IPS-NIHi7 (cell line): ENCODE measurements around the gene G6PC1.
"Not testable (repeated sequence)": the region's sequence is repeated elsewhere in the genome, so short reads cannot be mapped to it uniquely, and the experiment has no call there.

Experiments
- DNase-seq: peaks from one replicate; pipeline ENCODE4 v3.0.0; 2012; ENCODE audit warnings: mixed read lengths; ENCODE audit errors: extremely low spot score

The G6PC1 gene

GRCh38 chr17:42900460-42901331, at the start of gene G6PC1:
G6PC1 (plus strand) TSS chr17:42900799; CDS start chr17:42900877, 78 bp downstream.
- DNase-seq, result no peak

GRCh38 chr17:42850954-42851353, 49.6 kb upstream of the G6PC1 start, which contains the start of gene AOC3:
AOC3 (plus strand) TSS chr17:42851199; CDS start chr17:42851344, 145 bp downstream.
- DNase-seq, result no peak

- not testable (repeated sequence) for DNase-seq
Observed at GRCh38 chr17:42851371-42852240, 49.0 kb upstream of the G6PC1 start.

GRCh38 chr17:42852351-42852750, 48.2 kb upstream of the G6PC1 start:
- no peak for DNase-seq

GRCh38 chr17:42853004-42853403, 47.6 kb upstream of the G6PC1 start:
- no peak for DNase-seq

- DNase-seq, result no peak
Observed at GRCh38 chr17:42853597-42853967, 47.0 kb upstream of the G6PC1 start.

GRCh38 chr17:42853968-42854790, 46.4 kb upstream of the G6PC1 start:
- no peak for DNase-seq

- DNase-seq, result no peak
Observed at GRCh38 chr17:42855048-42855596, 45.5 kb upstream of the G6PC1 start.

GRCh38 chr17:42856093-42856492, 44.5 kb upstream of the G6PC1 start:
- DNase-seq, result not testable (repeated sequence)

- DNase-seq, result not testable (repeated sequence)
Observed at GRCh38 chr17:42856516-42856915, 44.1 kb upstream of the G6PC1 start.

- peak; percentile 52 for DNase-seq
Observed at GRCh38 chr17:42857389-42857788, 43.2 kb upstream of the G6PC1 start.

- no peak for DNase-seq
Observed at GRCh38 chr17:42865638-42866094, 34.9 kb upstream of the G6PC1 start.

- DNase-seq, result no peak
Observed at GRCh38 chr17:42866216-42866615, 34.4 kb upstream of the G6PC1 start.

- DNase-seq, result no peak
Observed at GRCh38 chr17:42866631-42867575, 33.7 kb upstream of the G6PC1 start.

GRCh38 chr17:42867694-42868261, 32.8 kb upstream of the G6PC1 start:
- not testable (repeated sequence) for DNase-seq

GRCh38 chr17:42868338-42868737, 32.3 kb upstream of the G6PC1 start:
- DNase-seq, result no peak

GRCh38 chr17:42871647-42872046, 29.0 kb upstream of the G6PC1 start:
- DNase-seq, result no peak

GRCh38 chr17:42872251-42872965, 28.2 kb upstream of the G6PC1 start:
- DNase-seq, result no peak

GRCh38 chr17:42873315-42873714, 27.3 kb upstream of the G6PC1 start:
- no peak for DNase-seq
